GM21515 (cell line): ENCODE data around the gene OPCML.

Experiments
- ATAC-seq: cut with Tn5 transposase; IDR thresholded peaks from one replicate; pipeline ENCODE4 v1.9.1; 2021; ENCODE audit not compliant: unreplicated experiment

Gene OPCML

GRCh38 chr11:133303262-133303661 lies 229.0 kb downstream of the OPCML start:
- no peak for ATAC-seq

GRCh38 chr11:133302056-133302455 lies 230.2 kb downstream of the OPCML start:
- ATAC-seq, result no peak

- ATAC-seq, result no peak
Observed at GRCh38 chr11:133300666-133301065, 231.6 kb downstream of the OPCML start.

- no peak for ATAC-seq
Observed at GRCh38 chr11:133291780-133292179, 240.5 kb downstream of the OPCML start.

GRCh38 chr11:133285359-133285758 lies 246.9 kb downstream of the OPCML start:
- ATAC-seq, result no peak

- ATAC-seq, result no peak
Observed at GRCh38 chr11:133284156-133284555, 248.1 kb downstream of the OPCML start.

- ATAC-seq, result no peak
Observed at GRCh38 chr11:133277886-133278285, 254.4 kb downstream of the OPCML start.

GRCh38 chr11:133271871-133272776 lies 260.2 kb downstream of the OPCML start:
- no peak for ATAC-seq

- ATAC-seq, result no peak
Observed at GRCh38 chr11:133271206-133271605, 261.1 kb downstream of the OPCML start.

- peak; percentile 93 for ATAC-seq
Observed at GRCh38 chr11:133269267-133269666, 263.0 kb downstream of the OPCML start.

- ATAC-seq, result no peak
Observed at GRCh38 chr11:133266986-133267385, 265.3 kb downstream of the OPCML start.

GRCh38 chr11:133265530-133266035 lies 266.7 kb downstream of the OPCML start:
- no peak for ATAC-seq

GRCh38 chr11:133263332-133263731 lies 269.0 kb downstream of the OPCML start:
- ATAC-seq, result no peak

- ATAC-seq, result no peak
Observed at GRCh38 chr11:133258751-133259150, 273.6 kb downstream of the OPCML start.

- no peak for ATAC-seq
Observed at GRCh38 chr11:133254601-133255000, 277.7 kb downstream of the OPCML start.

- ATAC-seq, result no peak
Observed at GRCh38 chr11:133253570-133253969, 278.7 kb downstream of the OPCML start.

- ATAC-seq, result no peak
Observed at GRCh38 chr11:133251841-133252240, 280.5 kb downstream of the OPCML start.

GRCh38 chr11:133249530-133249929 lies 282.8 kb downstream of the OPCML start:
- no peak for ATAC-seq

GRCh38 chr11:133249065-133249464 lies 283.2 kb downstream of the OPCML start:
- no peak for ATAC-seq

GRCh38 chr11:133243832-133244231 lies 288.5 kb downstream of the OPCML start:
- no peak for ATAC-seq

GRCh38 chr11:133240908-133241655 lies 291.2 kb downstream of the OPCML start:
- no peak for ATAC-seq

GRCh38 chr11:133239575-133239974 lies 292.7 kb downstream of the OPCML start:
- ATAC-seq, result no peak
